Stimulated activated CD8-positive, alpha-beta memory T cell treated with anti-CD3 and anti-CD28 coated beads, Interleukin-12 subunit alpha, Interleukin-12 subunit beta, amount 100 ng/mL, for 4 hours (primary cell): ENCODE results near the gene M1AP.
"Not testable (repeated sequence)": the region's sequence is repeated elsewhere in the genome, so short reads cannot be mapped to it uniquely, and the experiment has no call there.

Experiments
- DNase-seq: peaks from one replicate; pipeline ENCODE4 v3.0.0-alpha.2; 2020; ENCODE audit warnings: low read depth

M1AP gene

DNA sequence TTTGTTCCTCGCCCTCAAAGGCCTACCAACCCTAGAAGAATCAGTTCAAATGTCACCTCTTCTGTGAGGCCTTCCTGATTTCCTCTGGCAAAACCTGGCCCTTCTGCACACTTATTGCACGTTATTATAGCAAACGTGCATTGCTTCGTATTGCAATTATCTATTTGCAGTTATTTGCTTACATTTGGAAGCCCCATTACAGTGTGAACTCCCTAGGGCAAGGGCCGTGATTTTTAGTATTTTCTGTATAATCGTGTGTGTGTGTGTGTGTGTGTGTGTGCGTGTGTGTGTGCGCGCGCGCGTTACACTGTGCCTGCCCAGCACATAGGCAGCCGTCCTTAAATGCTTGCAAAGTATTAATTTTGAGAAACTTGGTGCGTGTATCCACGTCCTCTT, 5.5 kb upstream of the M1AP start:
- DNase-seq, result no peak

DNA sequence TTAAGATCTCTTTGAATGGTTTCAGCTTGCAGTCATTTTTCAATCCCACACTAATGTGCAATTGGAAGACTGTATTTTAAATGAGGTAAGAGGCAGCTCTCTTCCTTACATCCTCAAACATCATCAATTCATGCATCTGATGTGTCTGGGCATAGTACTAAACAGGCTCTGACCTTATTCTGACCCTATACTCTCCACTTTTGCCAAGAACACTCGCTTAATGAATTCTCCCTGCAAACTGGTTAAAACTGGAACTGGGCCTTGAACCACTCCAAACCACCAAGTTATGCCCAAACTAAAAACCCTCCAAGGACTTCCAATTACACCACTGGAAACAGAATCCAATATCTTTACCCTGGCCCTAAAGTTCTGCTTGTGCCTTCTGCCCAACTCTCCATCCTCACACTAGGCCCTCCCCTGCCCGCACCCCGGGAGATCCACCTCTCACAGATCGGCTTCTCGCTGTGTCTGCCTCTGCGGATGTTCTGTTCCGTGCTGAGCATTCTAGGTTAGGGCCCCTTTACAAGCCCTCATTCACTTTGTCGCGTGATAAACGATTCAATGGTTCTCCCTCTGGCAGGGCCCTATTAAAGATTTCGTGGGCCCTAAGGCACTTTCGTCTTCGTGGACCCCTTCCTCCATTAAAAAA, 1.2 kb downstream of the M1AP start:
- no peak for DNase-seq

DNA sequence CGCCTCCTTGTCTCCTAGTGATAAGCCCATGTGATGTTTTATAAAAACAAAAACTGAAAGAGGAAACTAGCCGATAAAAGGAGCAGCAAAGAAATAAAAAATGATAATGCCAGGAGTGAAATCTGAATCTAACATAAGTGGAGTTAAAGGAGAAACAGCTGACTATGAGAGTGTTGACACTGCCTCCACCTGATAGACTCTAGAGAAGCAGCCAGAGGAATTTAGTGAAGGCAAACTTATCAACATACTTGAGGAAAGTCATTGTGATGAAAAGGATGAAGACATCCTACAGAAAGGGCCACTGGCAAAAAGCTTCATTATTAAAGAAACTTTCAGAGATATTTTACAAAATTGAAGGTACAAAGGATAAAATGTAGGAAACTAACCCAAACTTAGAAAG, 1.9 kb downstream of the M1AP start:
- DNase-seq, result no peak

DNA sequence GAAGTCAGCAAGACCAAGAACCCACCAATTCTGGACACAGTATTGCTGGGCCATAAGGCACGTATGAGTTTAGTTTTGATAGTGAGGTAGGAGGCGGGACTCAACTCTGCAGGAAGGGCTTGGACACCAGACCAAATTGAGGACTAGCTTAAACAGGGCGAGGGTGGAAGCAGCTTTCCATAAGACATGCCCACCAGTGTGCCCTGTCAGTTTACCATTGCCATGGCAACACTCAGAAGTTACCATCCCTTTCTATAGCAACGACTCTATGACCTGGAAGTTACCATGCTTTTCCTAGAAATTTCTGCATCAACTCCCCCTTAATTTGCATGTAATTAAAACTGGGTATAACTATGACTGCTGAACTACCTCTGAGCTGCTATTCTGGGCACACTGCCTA, 2.8 kb downstream of the M1AP start:
- DNase-seq, result no peak

DNA sequence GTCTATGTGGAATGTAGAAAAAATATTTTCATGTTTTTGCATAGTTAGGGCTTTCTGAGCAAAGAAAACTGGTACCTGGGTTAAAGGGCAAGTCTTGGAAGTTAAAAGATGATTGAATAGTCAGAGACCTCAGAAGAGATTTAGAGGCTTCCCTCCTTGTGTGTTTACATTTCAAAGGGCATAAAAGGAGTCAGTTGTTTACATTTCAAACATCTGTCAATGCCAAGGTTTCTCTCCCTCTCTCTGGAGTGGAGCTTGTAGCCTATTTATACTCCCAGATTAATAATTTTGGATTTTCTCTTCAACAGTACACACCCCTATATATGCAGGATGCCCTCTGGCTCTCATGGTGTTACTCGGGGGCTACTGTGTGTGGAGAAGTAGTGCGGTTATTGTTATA, 8.6 kb downstream of the M1AP start:
- DNase-seq, result no peak

DNA sequence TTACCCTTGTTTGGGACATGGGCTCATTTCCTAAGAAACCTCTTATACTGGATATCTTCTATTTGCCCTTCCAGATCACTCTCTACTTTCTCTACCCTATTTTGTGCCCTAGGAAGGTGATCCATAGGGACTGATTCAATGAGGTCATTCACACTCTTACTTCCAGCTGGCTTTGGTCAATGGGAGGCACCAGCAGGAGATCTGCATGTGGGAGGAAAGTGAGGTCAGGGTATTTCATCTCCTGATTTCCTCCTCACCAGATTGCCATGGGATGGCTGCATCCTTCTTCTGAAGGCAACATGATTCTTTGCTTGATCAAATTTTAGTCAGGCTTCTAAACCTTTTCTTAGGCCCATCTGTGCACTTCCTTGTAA, 15.2 kb downstream of the M1AP start:
- no peak for DNase-seq

DNA sequence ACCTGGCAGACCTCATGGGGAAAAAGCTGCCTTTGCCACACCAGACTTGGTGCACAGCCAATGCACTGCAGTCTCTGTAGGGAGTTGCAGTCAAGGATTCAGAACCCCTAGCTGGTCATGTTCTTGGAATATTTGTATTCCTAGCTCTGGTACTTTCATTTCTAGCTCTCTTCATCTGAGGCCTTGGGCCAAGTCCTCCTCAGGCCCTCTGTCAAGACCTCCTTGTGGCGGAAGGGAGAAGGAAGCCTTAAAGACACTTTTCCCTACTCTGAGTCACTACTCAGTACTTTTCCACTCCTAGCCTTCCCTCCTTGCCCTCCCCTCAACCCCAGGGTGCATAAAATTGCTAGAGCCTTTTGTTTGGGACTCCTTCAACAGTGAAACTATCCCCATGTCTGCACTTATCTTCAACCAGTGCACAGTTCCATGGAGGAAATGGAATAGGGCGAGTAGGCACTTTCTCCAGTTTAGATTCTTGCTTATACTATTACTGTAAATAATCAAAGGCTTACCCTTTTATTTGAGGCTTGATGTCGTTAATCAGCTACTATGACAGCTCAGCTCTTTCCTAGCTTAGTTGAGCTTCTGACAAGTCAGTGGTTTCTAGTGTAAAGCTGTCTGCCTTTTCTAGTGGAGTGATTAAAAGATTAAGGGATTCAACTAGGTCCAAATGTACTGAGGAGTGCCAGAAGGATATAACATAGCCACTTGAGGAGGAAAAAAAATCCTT, 15.8 kb downstream of the M1AP start:
- DNase-seq, result no peak

DNA sequence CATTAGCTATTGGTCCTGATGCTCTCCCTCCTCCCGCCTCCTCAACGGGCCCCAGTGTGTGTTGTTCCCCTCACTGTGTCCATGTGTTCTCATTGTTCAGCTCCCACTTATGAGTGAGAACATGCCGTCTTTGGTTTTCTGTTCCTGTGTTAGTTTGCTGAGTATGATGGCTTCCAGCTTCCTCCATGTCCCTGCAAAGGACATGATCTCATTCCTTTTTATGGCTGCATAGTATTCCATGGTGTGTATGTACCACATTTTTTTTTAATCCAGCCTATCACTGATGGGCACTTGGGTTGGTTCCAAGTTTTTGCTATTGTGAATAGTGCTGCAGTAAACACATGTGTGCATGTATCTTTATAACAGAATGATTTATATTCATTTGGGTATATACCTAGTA, 17.7 kb downstream of the M1AP start:
- DNase-seq, result not testable (repeated sequence)

DNA sequence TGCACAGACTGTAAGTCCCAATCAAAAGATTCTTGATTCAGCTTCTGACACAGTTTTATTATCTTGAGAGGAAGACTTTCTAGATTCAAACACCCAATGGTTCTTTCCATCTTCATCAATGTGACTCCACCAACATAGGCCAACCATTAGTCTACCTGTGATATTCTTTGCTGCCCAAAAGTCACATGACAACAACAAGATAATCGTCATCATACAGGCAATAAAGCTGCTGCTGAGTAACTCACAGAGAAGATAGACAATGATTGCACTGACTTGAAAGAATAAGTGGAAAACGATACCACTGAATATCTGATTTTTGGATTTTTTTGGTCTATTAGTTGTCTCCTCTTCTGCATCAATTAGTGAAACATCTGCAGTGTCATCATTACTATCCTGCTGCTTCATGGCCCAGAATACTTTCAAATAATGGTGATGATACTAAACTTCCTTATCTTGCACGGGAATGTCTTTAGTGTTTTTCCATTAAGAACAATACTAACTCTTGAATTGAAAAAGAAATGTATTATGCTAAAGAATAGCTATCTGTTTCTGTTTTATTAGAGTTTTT, 19.5 kb downstream of the M1AP start:
- DNase-seq, result no peak

DNA sequence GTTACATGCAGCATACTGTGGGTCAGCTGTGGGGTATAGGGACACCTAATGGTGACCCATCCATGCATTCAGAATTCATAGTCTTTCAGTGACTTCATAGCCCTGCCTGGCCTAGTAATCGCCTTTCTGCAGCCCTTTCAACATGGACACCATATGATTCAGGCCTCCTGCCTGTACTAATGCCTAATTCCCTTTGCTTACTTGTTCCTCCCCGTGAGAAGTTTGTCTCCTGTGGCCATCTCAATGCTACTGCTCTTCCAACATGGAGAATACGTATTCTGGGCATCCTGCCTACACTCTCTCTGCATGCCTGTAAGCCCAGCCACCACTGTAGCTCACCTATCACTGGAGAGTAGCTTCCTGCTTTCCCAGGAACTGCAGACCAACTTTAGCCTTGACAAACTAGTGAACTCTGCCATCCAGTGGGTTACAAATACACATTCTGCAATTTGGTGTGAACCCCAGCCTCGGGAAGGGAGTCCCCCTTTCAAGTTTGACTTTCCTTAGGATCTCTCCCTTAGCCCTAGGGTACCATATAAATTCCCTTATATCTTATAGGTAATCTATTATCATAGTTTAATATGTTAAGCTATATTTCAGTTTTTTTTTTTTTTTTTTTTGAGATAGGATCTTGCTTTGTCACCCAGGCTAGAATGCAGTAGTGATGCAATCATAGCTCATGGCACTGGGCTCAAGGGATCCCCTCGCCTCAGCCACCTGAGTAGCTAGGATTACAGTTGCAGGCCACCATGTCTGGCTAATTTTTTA, 22.3 kb downstream of the M1AP start:
- DNase-seq, result no peak

DNA sequence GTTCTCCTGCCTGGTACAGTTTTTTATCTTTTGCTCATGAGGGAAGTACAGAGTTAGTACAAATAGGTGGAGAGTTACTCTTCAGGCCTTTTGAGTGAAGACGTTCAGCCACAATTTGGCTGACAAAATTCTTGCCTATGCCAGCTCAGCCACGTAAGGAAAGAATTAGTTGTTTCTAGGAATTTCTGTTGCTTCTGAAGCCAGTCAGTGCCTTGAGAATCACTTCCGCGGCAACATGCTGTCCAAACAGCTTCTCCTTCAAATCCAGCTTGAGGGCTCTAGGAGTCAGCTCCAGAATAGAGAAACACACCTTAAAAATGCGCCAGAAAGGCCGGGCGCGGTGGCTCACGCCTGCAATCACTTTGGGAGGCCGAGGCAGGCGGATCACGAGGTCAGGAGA, 27.5 kb downstream of the M1AP start:
- no peak for DNase-seq

DNA sequence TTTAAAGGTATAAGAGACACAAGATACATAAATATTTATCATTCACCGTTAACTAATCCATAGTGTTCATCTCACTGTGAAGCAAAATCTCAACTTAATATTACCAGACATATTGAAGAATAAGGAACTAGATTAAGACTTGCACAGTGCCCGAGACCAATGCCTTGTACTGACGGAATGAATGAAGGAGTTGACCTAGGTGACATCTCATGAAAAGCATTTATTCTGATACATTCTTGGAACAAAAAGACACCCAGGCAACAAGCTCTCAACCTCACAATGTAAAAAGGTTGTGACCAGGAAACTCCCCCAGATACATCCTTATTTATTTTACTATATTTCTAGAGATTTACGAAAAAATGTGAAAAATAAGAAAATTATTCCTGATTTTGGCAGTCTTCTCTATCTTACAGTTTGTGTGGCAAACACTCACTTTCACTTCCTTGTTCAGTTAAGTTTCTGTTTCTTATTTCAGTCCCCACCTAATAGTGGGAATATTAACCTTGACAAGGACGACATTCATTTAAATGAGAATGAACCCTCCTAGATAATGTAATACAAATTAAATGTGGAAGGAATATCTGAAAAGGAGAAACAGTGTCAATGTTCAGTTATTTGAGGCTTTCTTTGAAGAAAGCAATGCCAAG, 28.4 kb downstream of the M1AP start:
- DNase-seq, result no peak

DNA sequence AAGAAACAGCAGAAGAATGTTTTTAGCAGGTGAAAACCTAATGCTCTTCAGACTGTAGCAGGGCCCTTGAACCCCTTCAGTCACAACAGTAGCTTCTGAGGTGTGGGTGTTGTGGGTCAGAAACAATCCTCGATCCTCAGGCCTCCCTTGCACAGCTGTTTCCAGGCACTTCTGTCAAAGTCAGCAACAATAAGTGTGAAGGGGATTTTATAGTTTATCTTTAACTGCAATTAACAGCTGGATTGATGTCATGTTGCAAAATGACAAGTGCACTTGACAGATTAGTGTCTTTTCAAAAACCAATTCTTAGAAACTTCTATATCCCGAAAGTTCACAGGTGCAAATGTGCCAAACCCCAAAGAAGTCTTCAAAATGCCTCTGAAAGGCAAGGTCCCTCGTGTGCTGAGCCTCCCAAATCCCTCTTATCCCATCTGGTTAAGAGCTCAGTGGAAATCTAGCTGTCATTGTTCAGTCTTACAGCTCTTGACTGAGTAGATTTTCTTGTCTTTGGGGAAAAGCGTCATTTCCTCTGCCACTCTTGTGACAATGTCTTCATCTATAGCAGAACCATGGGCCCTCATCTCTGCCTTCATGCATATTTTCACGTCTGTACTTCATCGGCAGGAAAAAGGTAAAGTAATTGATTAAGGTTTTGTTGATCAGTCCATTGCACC, 29.6 kb downstream of the M1AP start:
- no peak for DNase-seq

DNA sequence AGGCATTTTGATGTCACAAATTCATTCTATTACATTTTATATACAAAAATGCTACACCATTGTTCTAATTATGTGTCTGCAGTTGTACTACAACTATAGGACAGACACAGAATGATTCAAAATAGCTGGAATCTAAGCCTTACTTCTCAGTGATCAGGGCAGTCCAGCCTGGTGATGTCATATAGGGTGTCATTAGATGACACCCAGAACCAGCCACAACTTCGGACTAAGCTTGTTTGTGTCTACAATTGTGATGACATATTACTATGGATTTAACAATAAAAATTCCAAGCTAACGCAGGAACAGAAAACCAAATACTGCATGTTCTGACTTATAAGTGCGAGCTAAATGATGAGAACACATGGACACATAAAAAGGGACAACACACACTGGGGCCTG, 31.0 kb downstream of the M1AP start:
- no peak for DNase-seq

DNA sequence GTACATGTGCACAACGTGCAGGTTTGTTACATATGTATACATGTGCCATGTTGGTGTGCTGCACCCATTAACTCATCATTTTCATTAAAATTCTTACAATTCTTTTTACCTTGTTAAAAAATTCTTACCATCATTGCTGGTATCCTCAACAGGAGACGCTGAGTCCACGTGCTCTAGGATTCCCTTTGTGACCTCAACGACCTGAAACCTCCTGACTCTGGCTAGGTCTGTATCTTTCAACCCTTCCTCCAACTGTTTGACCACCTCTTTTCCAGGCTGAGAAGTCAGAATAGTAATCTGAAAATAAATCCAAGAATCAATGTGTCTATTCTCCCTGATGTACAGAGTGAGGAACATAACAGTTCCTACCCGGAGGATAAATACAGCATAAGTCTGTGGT, 41.2 kb downstream of the M1AP start:
- DNase-seq, result no peak

DNA sequence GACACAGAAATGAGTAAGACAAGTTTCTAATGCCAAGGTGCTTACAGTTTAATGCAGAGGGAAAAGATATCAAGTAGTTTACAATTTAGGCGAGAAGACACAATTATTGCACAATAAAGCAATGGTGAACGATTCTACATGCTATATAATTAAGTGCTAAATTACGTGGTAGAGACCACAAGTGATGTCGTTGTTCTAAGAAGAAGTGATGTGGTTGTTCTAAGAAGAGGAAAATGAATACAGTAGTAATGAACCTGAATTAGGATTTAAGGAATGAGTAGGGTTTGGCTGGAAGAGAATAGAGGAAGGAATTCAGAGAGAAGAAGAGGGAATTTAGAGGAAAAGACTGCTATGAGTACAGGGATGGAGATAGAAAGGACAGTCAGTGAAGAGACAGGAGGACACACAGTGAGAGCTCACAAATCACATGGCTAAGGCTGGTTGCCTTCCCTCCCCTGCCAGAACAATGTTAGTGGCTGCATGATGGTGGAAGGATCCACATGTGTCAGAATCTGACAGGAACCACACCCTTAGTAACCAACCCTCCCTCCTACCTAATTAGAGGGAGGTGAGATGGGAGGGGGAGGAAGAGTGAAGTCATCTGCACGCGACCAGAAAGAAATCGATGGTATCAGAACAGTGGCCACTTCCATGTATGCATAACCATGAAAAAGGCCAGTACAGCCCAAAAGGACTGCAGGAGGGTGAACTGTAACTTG, 44.7 kb downstream of the M1AP start:
- no peak for DNase-seq

DNA sequence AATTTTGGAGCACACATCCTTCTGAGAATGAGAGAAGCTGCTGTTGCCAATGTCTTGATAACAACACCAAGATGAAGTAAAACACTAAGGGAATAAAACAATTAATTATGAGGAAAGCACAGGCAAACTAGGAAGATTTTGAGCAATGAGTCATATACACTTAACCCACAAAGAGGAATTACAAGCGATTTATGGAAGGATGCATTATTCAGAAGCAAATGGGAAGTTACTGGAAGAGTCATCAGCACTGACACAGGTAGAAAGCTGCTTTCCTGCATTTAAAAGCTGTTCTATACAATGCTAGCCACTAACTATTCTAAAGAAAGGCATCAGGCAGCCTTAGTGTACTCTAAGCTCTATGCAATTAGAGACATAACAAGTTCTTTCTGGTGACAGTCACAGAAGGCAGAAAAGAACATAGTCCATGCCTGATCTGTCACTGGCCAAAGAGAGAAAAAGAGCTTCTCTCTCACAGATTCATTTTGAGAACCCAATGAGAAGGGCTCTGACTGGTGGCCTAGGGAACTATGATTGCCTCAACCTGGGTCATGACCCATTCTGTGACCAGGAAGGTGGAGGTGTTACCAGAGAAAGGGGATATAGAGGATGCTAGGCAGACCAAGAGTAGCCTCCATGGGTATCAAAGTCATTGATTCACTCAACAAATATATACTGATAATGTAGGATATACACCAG, 45.4 kb downstream of the M1AP start:
- DNase-seq, result no peak

DNA sequence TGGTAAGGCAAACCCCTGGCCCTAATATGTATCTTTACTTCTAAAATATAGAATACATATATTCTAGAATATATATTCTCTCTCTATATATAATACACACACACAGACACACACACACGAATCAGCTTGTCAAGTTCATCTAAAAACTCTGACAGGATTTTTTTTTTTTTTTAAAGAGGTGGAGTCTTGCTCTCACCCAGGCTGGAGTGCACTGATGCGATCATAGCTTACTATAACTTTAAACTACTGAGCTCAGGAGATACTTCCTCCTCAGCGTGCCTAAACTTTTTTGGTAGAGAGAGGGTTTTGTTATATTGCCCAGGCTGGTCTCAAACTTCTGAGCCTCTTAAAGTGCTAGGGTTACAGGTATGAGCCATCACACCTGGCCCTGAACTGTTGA, 48.5 kb downstream of the M1AP start:
- no peak for DNase-seq

DNA sequence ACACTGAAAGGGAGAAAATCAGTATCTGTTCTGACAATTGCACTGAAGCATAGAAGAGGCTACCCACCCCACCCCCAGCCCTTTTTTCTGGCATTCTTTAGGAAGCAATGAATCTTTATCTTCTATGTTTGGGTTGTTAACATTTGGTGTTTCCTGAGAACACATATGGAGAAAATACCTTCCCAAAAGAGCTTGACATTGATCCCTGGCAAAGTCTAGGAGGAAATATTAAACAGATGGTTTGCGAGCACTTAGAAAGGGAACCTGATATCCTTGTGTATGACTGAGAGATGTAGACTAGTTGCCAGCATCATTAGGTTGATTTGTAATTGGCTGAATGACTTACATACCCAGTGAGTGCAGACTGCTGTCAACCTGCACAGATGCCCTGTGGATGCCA, 50.7 kb downstream of the M1AP start:
- no peak for DNase-seq

DNA sequence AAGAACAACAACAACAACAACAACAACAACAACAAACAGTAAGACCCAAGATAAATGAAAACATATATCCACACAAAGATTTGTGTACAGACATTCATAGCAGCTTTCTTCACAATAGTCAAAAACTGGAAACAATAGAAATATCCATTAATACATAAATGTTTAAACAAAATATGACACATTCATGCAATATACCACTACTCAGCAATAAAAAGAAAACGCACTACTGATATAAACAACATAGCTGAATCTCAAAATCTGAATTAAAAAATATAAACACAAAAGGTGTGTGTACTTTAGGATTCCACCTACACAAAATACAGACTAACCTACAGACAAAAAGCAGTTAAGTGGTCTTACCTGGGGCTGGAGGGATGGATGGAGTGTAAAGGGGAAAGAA, 51.5 kb downstream of the M1AP start:
- no peak for DNase-seq
